Measurements from ENCODE around the gene NRCAM. TPM values are rescaled to one million over a fixed set of nuclear protein-coding genes. Genes with fewer than 3 reads are reported as not detected.

The NRCAM gene
- polyA plus RNA-seq, 2 of the 4 experiments (the other 2 are of a cell fraction) = 129 to 210 TPM

GRCh38 chr7:108299251-108299973 lies 156.8 kb downstream of the NRCAM start (continued):
- TF ChIP-seq ELK1 (IDR thresholded peaks at IDR 0.05; ENCODE audit: low read depth, low read length) = no peak
- no peak for TF ChIP-seq KDM5A (IDR thresholded peaks at IDR 0.05)
- no peak for TF ChIP-seq CHD2 (IDR thresholded peaks at IDR 0.05; ENCODE audit: low read length, partially characterized antibody)
- no peak; the same call in 1 of the 2 replicates for TF ChIP-seq JUNB (IDR thresholded peaks at IDR 0.05)
- TF ChIP-seq MYC (IDR thresholded peaks at IDR 0.05; ENCODE audit: borderline replicate concordance, low read length) = no peak
- TF ChIP-seq, protein P1, sequence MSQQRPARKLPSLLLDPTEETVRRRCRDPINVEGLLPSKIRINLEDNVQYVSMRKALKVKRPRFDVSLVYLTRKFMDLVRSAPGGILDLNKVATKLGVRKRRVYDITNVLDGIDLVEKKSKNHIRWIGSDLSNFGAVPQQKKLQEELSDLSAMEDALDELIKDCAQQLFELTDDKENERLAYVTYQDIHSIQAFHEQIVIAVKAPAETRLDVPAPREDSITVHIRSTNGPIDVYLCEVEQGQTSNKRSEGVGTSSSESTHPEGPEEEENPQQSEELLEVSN (IDR thresholded peaks at IDR 0.05; ENCODE audit: borderline replicate concordance, low read depth) = no peak
- no peak for TF ChIP-seq FOSB (CRISPR knock-in tag; IDR thresholded peaks at IDR 0.05)
- TF ChIP-seq ZNF302 (CRISPR knock-in tag; IDR thresholded peaks at IDR 0.05) = no peak
- TF ChIP-seq PBX3 (IDR thresholded peaks at IDR 0.05) = no peak
- no peak; a peak in 1 of 4 replicates for TF ChIP-seq CEBPB (IDR thresholded peaks at IDR 0.05)
- no peak for TF ChIP-seq FOSL2 (IDR thresholded peaks at IDR 0.05)
- peak; percentile 63 for TF ChIP-seq FOSL2 (CRISPR knock-in tag; IDR thresholded peaks at IDR 0.05)
- no peak for TF ChIP-seq CBX2 (IDR thresholded peaks at IDR 0.05; ENCODE audit: borderline replicate concordance, low read depth)
- no peak for TF ChIP-seq HEYL (CRISPR knock-in tag; IDR thresholded peaks at IDR 0.05)
- TF ChIP-seq KDM1A (IDR thresholded peaks at IDR 0.05; ENCODE audit: low read depth) = no peak
- TF ChIP-seq GATA3 (IDR thresholded peaks at IDR 0.05; ENCODE audit: borderline replicate concordance) = peak; percentile 94
- no peak for TF ChIP-seq HOXB13 (CRISPR knock-in tag; IDR thresholded peaks at IDR 0.05; ENCODE audit: low read depth)
- TF ChIP-seq RNF2 (IDR thresholded peaks at IDR 0.05; ENCODE audit: borderline replicate concordance, low read depth) = no peak
- no peak for TF ChIP-seq TP53 (CRISPR knock-in tag; IDR thresholded peaks at IDR 0.05)

DNA sequence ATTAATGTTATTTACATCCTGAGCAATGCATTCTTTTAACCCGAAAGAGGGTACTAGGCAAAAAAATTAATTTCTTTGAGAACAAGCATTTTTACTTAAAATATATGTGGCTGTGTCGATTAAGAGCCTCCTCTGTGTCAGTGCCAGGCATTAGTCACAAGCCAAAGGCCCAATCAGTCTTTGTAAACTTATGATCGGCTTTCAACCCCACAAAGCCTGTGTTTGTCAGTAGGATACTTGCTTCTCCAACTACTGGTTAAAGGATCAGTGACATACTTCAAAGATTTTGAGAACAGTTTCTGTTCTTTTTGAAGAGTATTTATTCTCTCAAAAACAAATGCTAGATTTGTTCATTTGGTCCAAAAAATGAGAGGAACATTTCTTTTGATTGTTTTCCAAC lies 159.3 kb downstream of the NRCAM start:
- peaks cover 96% of the 10 kb centered on the region for H3K4me1 ChIP-seq
- CTCF ChIA-PET = interaction anchor here (0.8 to 1.4 kb wide), 2 partner anchors 13 to 31 kb away, joined by 3 read pairs; no protein-coding TSS in a partner anchor
- H3K9me3 ChIP-seq = no peaks in the 10 kb centered on the region
- H3K27ac ChIP-seq = peak overlapping the region; percentile 55 to 70; a peak in 4 of 6 replicates
- peak overlapping the region; percentile 26; the same call in 2 of the 3 replicates for H3K4me2 ChIP-seq
- no peak for FAIRE-seq
- no peak for ATAC-seq
- 56% methylated on average over 3 of the region's 3 CpGs for WGBS (ENCODE audit: missing lambda C conversion rate)
- POLR2A ChIA-PET = no interaction called here
- H3K4me3 ChIP-seq = no peak overlapping the region
- DNase-seq (ENCODE audit: low read depth in 1 of 2, low spot score in 1 of 2) = no peak
- no peak for TF ChIP-seq HOXB13 (CRISPR knock-in tag; IDR thresholded peaks at IDR 0.05; ENCODE audit: low read depth)
- no peak for TF ChIP-seq RAD21 (conservative IDR thresholded peaks at IDR 0.05 in 1 of 2, IDR thresholded peaks at IDR 0.05 in 1 of 2)
- TF ChIP-seq HOXA7 (CRISPR knock-in tag; IDR thresholded peaks at IDR 0.05) = no peak
- no peak for TF ChIP-seq PBX3 (IDR thresholded peaks at IDR 0.05)
- TF ChIP-seq USF2 (IDR thresholded peaks at IDR 0.05) = no peak
- no peak for TF ChIP-seq TP53 (CRISPR knock-in tag; IDR thresholded peaks at IDR 0.05)
- TF ChIP-seq KDM5A (IDR thresholded peaks at IDR 0.05) = no peak
- no peak for TF ChIP-seq RNF2 (IDR thresholded peaks at IDR 0.05; ENCODE audit: borderline replicate concordance, low read depth)
- TF ChIP-seq, protein P2, sequence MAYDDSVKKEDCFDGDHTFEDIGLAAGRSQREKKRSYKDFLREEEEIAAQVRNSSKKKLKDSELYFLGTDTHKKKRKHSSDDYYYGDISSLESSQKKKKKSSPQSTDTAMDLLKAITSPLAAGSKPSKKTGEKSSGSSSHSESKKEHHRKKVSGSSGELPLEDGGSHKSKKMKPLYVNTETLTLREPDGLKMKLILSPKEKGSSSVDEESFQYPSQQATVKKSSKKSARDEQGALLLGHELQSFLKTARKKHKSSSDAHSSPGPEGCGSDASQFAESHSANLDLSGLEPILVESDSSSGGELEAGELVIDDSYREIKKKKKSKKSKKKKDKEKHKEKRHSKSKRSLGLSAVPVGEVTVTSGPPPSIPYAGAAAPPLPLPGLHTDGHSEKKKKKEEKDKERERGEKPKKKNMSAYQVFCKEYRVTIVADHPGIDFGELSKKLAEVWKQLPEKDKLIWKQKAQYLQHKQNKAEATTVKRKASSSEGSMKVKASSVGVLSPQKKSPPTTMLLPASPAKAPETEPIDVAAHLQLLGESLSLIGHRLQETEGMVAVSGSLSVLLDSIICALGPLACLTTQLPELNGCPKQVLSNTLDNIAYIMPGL (CRISPR knock-in tag; IDR thresholded peaks at IDR 0.05; ENCODE audit: borderline replicate concordance) = no peak
- TF ChIP-seq NFE2L2 (conservative IDR thresholded peaks at IDR 0.05; ENCODE audit: low read length) = no peak
- TF ChIP-seq GATA3 (IDR thresholded peaks at IDR 0.05; ENCODE audit: borderline replicate concordance) = no peak
- no peak for TF ChIP-seq EHF (CRISPR knock-in tag; IDR thresholded peaks at IDR 0.05)
- no peak for TF ChIP-seq POLR2AphosphoS2 (conservative IDR thresholded peaks at IDR 0.05; ENCODE audit: low read length)
- no peak for TF ChIP-seq TFCP2L1 (CRISPR knock-in tag; IDR thresholded peaks at IDR 0.05)
- no peak for TF ChIP-seq NPAS2 (CRISPR knock-in tag; IDR thresholded peaks at IDR 0.05; ENCODE audit: borderline replicate concordance)
